DND-41 (cell line): ENCODE data around the gene ARHGEF3.

ENCODE experiments used
- EZH2 ChIP-seq: IDR thresholded peaks from 3 replicates; pipeline ENCODE4 v1.6.1; 2012; ENCODE audit warnings: borderline replicate concordance, low read depth, mild to moderate bottlenecking, moderate library complexity, low read length, inconsistent platforms; ENCODE audit not compliant: severe bottlenecking
- TF ChIP-seq, protein P1 (sequence below): IDR thresholded peaks from 2 replicates; pipeline ENCODE4 v1.5.1; 2012; ENCODE audit warnings: borderline replicate concordance, low read length, moderate library complexity, mild to moderate bottlenecking; ENCODE audit not compliant: poor library complexity, severe bottlenecking; ENCODE audit errors: extremely low read depth

DNA sequence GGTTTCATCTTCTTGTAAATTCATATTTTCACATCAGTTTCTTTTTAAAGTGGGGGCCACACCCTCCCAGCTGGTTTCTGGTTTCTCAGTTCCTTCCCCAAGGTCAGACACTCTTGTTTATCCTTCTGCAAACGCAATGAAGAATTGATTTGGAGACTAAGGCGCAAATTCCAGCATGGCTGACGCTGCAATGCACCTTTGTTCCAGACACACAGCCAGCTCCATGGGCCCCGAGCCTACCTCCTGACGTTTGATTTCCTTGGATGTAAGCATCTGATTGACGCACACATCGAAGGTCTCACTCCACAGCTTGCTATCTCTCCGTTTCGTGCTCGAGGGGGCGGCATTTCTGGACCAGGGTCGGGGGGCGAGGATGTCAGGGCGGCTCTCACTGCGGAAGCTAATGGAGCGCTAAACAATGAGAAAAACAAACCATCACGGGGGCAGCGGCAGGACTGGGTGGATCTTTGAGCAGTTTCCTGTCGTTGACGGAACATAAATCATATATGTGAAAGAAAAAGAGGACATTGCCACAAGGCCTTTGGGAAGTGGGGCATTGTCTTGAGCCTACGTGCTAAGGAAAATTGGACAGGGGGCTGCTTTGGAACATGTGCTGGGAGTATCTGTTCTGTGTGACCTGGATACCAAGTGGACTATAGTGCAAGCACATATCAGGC lies 46.9 kb downstream of the ARHGEF3 start:
- no peak for TF ChIP-seq EZH2
- TF ChIP-seq, protein P1, sequence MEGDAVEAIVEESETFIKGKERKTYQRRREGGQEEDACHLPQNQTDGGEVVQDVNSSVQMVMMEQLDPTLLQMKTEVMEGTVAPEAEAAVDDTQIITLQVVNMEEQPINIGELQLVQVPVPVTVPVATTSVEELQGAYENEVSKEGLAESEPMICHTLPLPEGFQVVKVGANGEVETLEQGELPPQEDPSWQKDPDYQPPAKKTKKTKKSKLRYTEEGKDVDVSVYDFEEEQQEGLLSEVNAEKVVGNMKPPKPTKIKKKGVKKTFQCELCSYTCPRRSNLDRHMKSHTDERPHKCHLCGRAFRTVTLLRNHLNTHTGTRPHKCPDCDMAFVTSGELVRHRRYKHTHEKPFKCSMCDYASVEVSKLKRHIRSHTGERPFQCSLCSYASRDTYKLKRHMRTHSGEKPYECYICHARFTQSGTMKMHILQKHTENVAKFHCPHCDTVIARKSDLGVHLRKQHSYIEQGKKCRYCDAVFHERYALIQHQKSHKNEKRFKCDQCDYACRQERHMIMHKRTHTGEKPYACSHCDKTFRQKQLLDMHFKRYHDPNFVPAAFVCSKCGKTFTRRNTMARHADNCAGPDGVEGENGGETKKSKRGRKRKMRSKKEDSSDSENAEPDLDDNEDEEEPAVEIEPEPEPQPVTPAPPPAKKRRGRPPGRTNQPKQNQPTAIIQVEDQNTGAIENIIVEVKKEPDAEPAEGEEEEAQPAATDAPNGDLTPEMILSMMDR = no peak
